ENCODE data around the gene RNU1-2.
"Not testable (repeated sequence)": the region's sequence is repeated elsewhere in the genome, so short reads cannot be mapped to it uniquely, and the experiment has no call there.

Gene RNU1-2

GRCh38 chr1:16927256-16927655, 31.5 kb downstream of the RNU1-2 start:
- no peak for DNase-seq

- DNase-seq, result no peak
These were observed 32.1 kb downstream of the RNU1-2 start for GRCh38 chr1:16927711-16928485.

GRCh38 chr1:16929146-16930041, 33.6 kb downstream of the RNU1-2 start:
- DNase-seq, result not testable (repeated sequence)

- DNase-seq, result not testable (repeated sequence)
These were observed 35.6 kb downstream of the RNU1-2 start for GRCh38 chr1:16931206-16931934.

- DNase-seq, result not testable (repeated sequence)
These were observed 38.2 kb downstream of the RNU1-2 start for GRCh38 chr1:16933945-16934344.

GRCh38 chr1:16936580-16936979, 40.8 kb downstream of the RNU1-2 start:
- not testable (repeated sequence) for DNase-seq

- no peak for DNase-seq
These were observed 42.9 kb downstream of the RNU1-2 start for GRCh38 chr1:16938351-16939321.

- DNase-seq, result not testable (repeated sequence)
These were observed 43.8 kb downstream of the RNU1-2 start for GRCh38 chr1:16939386-16940180.

GRCh38 chr1:16944038-16944437, 48.3 kb downstream of the RNU1-2 start:
- DNase-seq, result no peak

GRCh38 chr1:16945512-16945911, 49.7 kb downstream of the RNU1-2 start:
- DNase-seq, result not testable (repeated sequence)

Measured in NCI-H1417 treated with DMSO at 0.1 percent for 48 hours (cell line).